ENCODE data around the gene USP2.

USP2 gene

DNA sequence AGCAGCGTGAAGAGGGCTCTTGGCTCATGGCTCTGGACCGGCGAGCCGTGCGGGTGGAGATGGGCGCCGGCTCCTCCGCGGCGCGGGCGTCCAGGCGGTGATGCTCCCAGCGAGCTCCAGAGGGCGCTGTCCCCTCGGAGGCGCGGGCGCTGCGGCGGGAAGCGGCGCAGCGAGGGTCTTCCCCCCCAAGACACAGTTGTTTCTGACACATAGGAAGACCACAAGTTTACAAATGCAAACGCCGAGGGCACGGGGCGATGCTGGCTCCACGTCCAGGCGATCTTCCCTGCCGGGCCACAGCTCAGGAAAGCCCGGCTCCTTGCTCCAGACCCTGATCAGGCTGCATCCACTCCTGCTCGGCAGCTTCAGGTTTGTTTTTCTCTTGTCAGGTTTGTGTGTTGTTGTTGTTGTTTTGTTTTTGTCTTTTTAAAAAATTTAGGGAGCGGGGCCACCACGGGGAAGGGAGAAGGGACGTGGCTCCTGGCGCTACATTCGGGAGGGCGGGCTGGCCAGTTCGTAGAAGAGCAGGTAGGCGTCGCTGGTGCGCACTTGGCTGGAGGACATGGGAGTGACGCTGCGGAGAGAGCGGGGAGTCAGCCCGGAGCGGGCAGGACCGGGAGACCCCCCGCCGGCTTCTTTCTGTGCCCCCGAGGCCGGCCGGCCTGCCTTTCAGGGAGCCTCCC, 25.0 kb downstream of the USP2 start:
- TF ChIP-seq, protein P1, sequence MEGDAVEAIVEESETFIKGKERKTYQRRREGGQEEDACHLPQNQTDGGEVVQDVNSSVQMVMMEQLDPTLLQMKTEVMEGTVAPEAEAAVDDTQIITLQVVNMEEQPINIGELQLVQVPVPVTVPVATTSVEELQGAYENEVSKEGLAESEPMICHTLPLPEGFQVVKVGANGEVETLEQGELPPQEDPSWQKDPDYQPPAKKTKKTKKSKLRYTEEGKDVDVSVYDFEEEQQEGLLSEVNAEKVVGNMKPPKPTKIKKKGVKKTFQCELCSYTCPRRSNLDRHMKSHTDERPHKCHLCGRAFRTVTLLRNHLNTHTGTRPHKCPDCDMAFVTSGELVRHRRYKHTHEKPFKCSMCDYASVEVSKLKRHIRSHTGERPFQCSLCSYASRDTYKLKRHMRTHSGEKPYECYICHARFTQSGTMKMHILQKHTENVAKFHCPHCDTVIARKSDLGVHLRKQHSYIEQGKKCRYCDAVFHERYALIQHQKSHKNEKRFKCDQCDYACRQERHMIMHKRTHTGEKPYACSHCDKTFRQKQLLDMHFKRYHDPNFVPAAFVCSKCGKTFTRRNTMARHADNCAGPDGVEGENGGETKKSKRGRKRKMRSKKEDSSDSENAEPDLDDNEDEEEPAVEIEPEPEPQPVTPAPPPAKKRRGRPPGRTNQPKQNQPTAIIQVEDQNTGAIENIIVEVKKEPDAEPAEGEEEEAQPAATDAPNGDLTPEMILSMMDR (IDR thresholded peaks at IDR 0.05; ENCODE audit: low read length, missing control alignments) = peak; percentile 58
- peak overlapping the region; percentile 61 for H3K4me3 ChIP-seq (replicated peaks; ENCODE audit: low read depth, low read length)
- DNase-seq (ENCODE audit: low read depth) = peak; percentile 73

DNA sequence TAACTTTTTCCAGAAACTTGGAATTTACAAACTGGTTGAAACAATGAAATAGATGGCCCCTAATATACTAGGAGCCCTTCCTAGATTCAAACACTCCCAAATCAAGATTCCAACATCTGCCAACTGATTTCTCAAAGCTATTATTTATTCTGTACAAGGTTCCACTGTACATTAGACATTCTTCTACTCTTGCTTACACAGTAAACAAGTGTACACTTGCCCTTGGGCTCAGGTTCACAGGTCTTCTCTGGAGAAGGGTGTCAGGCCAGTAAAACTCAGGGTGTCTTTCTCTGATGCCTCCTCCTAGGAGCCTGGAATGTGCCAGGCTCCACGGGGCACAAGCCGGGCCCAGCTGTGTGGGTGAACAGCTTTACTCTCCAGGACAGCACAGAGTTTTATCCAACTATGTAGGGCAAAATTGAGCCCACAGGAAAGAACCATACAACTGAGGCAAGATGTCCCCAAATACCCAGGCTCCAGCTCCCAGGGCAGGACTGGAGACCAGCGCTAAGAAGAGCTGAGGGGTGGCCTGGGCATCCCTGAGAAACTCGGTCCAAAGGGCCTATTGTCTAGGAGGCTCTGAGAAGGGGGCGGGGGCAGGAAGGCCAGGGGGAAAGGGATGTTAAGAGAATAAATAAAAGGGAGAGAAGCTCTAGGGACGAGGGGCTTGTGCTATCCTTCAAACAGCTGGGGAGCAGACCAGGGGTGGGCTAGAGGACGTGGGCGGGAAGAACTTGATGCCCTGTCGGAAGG, 26.2 kb downstream of the USP2 start:
- H3K4me3 ChIP-seq (replicated peaks; ENCODE audit: low read depth, low read length) = no peak overlapping the region
- TF ChIP-seq, protein P1 (IDR thresholded peaks at IDR 0.05; ENCODE audit: low read length, missing control alignments) = no peak
- no peak for DNase-seq (ENCODE audit: low read depth)

DNA sequence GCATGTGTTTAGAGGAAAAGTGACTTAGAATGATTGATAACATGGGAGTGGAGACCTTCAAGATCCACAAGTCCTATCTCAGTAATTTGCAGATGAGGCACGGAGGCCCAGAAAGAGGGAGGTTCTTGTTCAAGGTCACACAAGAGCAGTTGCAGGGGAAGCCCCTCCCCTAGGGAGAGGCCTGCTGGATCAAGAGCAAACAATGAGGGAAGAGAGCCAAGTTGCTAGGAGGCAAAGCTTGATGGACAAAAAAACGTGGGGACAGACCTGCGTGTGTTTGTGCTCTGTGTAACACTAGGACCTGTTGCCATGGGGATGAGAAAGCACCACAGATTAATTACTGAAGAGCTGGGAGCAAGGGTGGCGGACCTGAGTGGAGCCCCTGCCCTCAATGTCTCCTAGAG, 28.6 kb downstream of the USP2 start:
- H3K4me3 ChIP-seq (replicated peaks; ENCODE audit: low read depth, low read length) = no peak overlapping the region
- DNase-seq (ENCODE audit: low read depth) = peak; percentile 82
- TF ChIP-seq, protein P1 (IDR thresholded peaks at IDR 0.05; ENCODE audit: low read length, missing control alignments) = no peak

DNA sequence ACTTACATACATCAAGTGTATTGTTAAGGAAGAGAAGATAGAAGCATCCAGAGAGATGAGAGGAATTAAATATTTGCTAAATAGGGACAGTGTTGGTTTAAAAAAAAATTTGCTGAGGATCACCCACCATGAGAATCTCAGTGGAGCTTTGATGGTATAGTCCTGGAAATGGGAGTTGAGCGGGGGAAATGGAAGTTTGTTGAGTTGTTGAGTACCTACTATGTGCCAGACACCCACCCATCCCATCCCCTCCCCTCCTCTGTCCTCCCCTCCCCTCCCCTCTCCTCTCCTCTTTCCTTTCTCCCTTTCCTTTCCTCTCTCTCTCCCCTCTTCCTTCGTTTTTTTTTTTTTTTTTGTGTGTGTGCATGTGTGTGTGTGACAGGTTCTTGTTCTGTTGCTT, 30.3 kb downstream of the USP2 start:
- no peak for DNase-seq (ENCODE audit: low read depth)
- TF ChIP-seq, protein P1 (IDR thresholded peaks at IDR 0.05; ENCODE audit: low read length, missing control alignments) = no peak
- H3K4me3 ChIP-seq (replicated peaks; ENCODE audit: low read depth, low read length) = no peak overlapping the region

DNA sequence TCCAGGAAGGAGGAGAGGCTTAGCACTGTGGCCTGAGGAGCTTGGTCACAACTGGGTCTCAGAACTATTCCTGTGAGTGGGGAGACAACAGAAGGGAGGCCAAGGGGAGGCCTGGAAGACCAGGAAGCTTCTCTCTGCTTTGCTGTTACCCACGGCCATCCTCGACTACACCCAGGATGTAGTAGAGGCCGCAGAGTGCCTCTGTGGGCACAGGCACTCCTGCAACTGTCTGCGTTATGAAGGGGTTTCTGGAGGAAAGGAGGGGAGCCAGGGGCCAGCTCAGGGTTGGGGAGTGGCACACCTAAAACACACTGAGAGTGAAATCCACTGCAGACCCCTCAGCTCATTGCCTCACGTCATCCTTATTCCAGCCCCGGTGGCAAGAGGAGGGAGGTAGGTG, 31.2 kb downstream of the USP2 start:
- TF ChIP-seq, protein P1 (IDR thresholded peaks at IDR 0.05; ENCODE audit: low read length, missing control alignments) = no peak
- H3K4me3 ChIP-seq (replicated peaks; ENCODE audit: low read depth, low read length) = no peak overlapping the region
- DNase-seq (ENCODE audit: low read depth) = no peak

DNA sequence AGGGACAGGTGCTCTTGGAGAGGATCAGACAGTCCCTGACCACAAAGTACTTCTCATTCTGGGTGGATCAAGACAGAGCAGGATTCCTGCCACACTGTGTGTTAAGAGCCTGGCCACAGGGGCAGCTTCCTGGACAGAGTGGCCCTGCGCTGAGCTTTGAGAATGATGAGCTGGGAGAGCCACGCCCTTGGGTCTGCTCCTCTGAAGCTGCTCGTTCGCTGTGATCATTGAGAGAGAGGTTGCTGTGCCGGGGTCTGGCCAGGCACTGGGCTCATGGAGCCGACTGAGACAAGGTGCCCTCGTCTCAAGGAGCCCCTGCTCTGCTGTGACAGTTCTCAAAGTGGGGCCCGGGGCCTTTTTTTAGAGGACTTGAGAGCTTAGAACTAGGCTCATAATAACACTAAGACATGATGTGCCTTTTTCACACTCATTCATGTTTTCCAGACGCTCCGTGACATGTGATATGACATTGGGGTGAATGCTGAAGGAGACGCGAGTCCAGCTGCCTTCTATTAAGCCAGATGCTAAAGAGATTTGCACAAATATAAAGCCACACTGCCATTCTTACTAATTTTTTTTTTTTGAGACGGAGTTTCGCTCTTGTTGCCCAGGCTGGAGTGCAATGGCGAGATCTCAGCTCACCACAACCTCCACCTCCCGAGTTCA, 33.4 kb downstream of the USP2 start:
- TF ChIP-seq, protein P1 (IDR thresholded peaks at IDR 0.05; ENCODE audit: low read length, missing control alignments) = no peak
- DNase-seq (ENCODE audit: low read depth) = no peak
- H3K4me3 ChIP-seq (replicated peaks; ENCODE audit: low read depth, low read length) = no peak overlapping the region
